Ovary (tissue), 9 donors: ENCODE data around the gene MICAL2. TPM values are rescaled to one million over a fixed set of nuclear protein-coding genes. Genes with fewer than 3 reads are reported as not detected.

Source experiments
- DNase-seq, 5 donors: peaks; one replicate each; pipeline ENCODE4 v3.0.0-alpha.2; 2019 to 2020
- H3K27ac ChIP-seq, 2 donors: fragments of 200-600 bp; one replicate each; pipeline versions ENCODE4 v1.5.1 to v1.8.0; 2019 to 2022
- H3K27me3 ChIP-seq: fragments of 200-600 bp; one replicate; pipeline ENCODE4 v1.8.0; 2022
- H3K36me3 ChIP-seq: fragments of 200-600 bp; sonication (generic); one replicate; pipeline ENCODE4 v1.5.1; 2019
- H3K4me1 ChIP-seq: one replicate; pipeline ENCODE4 v1.8.1; 2013; ENCODE audit warnings: mild to moderate bottlenecking, moderate library complexity; ENCODE audit not compliant: insufficient read depth
- H3K4me3 ChIP-seq: fragments of 200-600 bp; sonication (generic); one replicate; pipeline ENCODE4 v1.5.1; 2017
- H3K9me3 ChIP-seq, 2 donors: fragments of 200-600 bp in 1 of 2; sonication (generic) in 1 of 2; one replicate each; pipeline versions ENCODE4 v1.5.1 to v1.8.1; 2013 to 2019; ENCODE audit warnings: mild to moderate bottlenecking in 1 of 2, moderate library complexity in 1 of 2
- EP300 ChIP-seq: sonication (generic); formaldehyde crosslinking; IDR thresholded peaks from one replicate; pipeline ENCODE4 v1.6.1; 2017; ENCODE audit warnings: antibody characterized with exemption
- POLR2A ChIP-seq: fragments of 450-650 bp; IDR thresholded peaks from one replicate; pipeline ENCODE4 v1.6.1; 2017; ENCODE audit warnings: antibody characterized with exemption, mild to moderate bottlenecking, moderate library complexity
- WGBS, 3 donors: extraction: QIAGEN DNeasy Blood & Tissue Kit in 1 of 3; methylation state at CpG; one replicate each; pipeline versions ENCODE4 v1.1.5 to v1.1.7; 2013 to 2017; 5-methylcytosine and 5-hydroxymethylcytosine counted together
- intact Hi-C, 4 donors: fragments of 100-400 bp; cut with DNase I; formaldehyde crosslinking; loops; one replicate each; pipeline versions ENCODE4 v1.11.0 to v1.15.1; 2022 to 2023
- polyA plus RNA-seq, 2 donors: library from polyadenylated mRNA; stranded (reverse); fragments of 200-250 nt in 1 of 2; fragments of 350-450 nt in 1 of 2; fragmentation: Illumina TruSeq in 1 of 2; extraction: RNeasy Lipid Tissue Mini Kit (QIAGEN cat#74804) in 1 of 2; gene quantifications; one replicate each; pipeline ENCODE4 v1.2.3, GENCODE V29; 2013 to 2014
- total RNA-seq, 7 donors: library from RNA; depleted of rRNA in 2 of 7; stranded (reverse); fragments of >200 nt in 2 of 7; fragmentation: NEBNext Ultra II Directional in 3 of 7; extraction: Animal tissue kit (Norgen Biotek cat#: 25700) in 3 of 7; gene quantifications; one replicate each; pipeline versions ENCODE4 v1.1.0 to v1.2.4, GENCODE V29; 2016 to 2023
- TF ChIP-seq, protein P1 (sequence below), 3 donors: fragments of 450-650 bp in 2 of 3; fragments of 200-600 bp in 1 of 3; IDR thresholded peaks; one replicate each; pipeline versions ENCODE4 v1.5.1 to v1.8.0; 2016 to 2022; ENCODE audit warnings: antibody characterized with exemption in 3 of 3, mild to moderate bottlenecking in 1 of 3
- donor health status: DM: no; HTN: no; CAD: no; lungs with moderate emphysema.
- donor health status: DM: no; HTN: no; CAD: no.
- donor health status: Bipolar disorder and iron deficiency.
- donor health status: DM: yes; HTN: yes; CAD: no.
- donor health status: DM: no; HTN: no; CAD: no.
- donor health status: DM: yes; HTN: yes; CAD: no.

Gene MICAL2
- total and polyA plus RNA-seq, 9 donors, result 10.7 to 73.6 (median 32.5) TPM

GRCh38 chr11:12263141-12263693 lies 152.8 kb downstream of the MICAL2 start:
- Histone ChIP-seq H3K4me3 (no peak overlapping the region), H3K9me3 (no peaks in the 10 kb centered on the region), H3K36me3 (no peaks in the 10 kb centered on the region), H3K27ac (no peak overlapping the region), H3K27me3 (no peaks in the 10 kb centered on the region), H3K4me1 (no peaks in the 10 kb centered on the region)
- intact Hi-C loops, result no loop called here
- TF ChIP-seq, protein P1, sequence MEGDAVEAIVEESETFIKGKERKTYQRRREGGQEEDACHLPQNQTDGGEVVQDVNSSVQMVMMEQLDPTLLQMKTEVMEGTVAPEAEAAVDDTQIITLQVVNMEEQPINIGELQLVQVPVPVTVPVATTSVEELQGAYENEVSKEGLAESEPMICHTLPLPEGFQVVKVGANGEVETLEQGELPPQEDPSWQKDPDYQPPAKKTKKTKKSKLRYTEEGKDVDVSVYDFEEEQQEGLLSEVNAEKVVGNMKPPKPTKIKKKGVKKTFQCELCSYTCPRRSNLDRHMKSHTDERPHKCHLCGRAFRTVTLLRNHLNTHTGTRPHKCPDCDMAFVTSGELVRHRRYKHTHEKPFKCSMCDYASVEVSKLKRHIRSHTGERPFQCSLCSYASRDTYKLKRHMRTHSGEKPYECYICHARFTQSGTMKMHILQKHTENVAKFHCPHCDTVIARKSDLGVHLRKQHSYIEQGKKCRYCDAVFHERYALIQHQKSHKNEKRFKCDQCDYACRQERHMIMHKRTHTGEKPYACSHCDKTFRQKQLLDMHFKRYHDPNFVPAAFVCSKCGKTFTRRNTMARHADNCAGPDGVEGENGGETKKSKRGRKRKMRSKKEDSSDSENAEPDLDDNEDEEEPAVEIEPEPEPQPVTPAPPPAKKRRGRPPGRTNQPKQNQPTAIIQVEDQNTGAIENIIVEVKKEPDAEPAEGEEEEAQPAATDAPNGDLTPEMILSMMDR (IDR thresholded peaks at IDR 0.05), result no peak
- no peak for TF ChIP-seq POLR2A
- TF ChIP-seq EP300, result no peak
- no peak for DNase-seq
- WGBS, 3 donors, result 66 to 70% (median 66%) methylated on average over 11 of the region's 11 CpGs

GRCh38 chr11:12264361-12264760 lies 154.0 kb downstream of the MICAL2 start:
- H3K27ac ChIP-seq, result no peak overlapping the region
- peaks cover 5% of the 10 kb centered on the region for H3K4me1 ChIP-seq
- H3K4me3 ChIP-seq, result no peak overlapping the region
- DNase-seq, result no peak
- TF ChIP-seq, protein P1 (IDR thresholded peaks at IDR 0.05), result no peak
- TF ChIP-seq POLR2A (no peak), EP300 (no peak)
- H3K36me3 ChIP-seq, result no peaks in the 10 kb centered on the region
- H3K27me3 ChIP-seq, result no peaks in the 10 kb centered on the region
- intact Hi-C loops, result no loop called here
- H3K9me3 ChIP-seq, result no peaks in the 10 kb centered on the region
- 77 to 81% (median 79%) methylated on average over 3 of the region's 3 CpGs for WGBS, 3 donors

DNA sequence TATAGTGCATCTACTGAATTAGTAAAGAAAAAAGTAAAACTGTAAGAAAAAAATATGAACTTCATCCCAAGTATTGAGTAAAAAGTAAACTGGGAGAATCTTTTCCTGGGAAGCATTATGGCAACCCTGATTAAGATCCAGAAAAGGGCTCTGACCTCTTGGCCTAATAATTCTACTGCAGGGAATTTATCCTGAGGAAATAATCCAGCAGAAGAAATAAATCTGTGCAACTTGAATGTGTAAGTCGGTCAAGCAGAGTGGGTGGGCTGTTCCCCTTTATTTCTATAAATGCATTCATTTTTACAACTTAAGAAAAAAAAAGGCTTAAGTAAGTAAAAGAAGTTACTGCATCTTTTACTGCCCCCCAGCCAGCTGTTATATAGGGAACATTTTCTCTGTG lies 155.7 kb downstream of the MICAL2 start:
- no peaks in the 10 kb centered on the region for H3K9me3 ChIP-seq
- no peak for DNase-seq
- intact Hi-C loops, result no loop called here
- H3K27me3 ChIP-seq, result no peaks in the 10 kb centered on the region
- no peak overlapping the region for H3K4me3 ChIP-seq
- peaks cover 6% of the 10 kb centered on the region for H3K4me1 ChIP-seq
- H3K36me3 ChIP-seq, result no peaks in the 10 kb centered on the region
- H3K27ac ChIP-seq, result no peak overlapping the region
- no peak for TF ChIP-seq EP300
- TF ChIP-seq, protein P1 (IDR thresholded peaks at IDR 0.05), result no peak
- TF ChIP-seq POLR2A, result no peak
- WGBS, 3 donors, result 58 to 76% (median 73%) methylated on average over 1 of the region's 1 CpG

DNA sequence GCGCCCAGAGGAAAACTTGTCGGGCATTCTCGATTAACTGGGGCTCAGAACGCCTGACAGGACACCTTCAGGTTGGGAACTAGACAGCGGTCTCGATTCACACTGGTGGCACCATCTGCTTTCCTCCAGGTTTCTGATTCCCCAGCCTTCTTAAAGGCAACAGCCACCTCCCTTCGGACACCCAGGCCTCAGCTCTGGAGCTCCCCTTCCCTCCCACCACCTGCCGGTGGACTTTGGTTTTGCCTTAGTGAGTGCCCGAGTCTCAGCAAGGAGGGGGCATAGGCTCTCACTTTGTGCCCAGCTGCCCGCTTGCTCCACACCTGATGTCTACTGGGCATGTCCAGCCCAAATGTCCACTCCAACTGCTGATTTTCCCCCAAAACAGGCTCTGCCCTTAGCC lies 156.6 kb downstream of the MICAL2 start:
- H3K4me1 ChIP-seq, result peaks cover 6% of the 10 kb centered on the region
- no peak overlapping the region for H3K4me3 ChIP-seq
- H3K9me3 ChIP-seq, result no peaks in the 10 kb centered on the region
- TF ChIP-seq EP300 (no peak), POLR2A (no peak)
- TF ChIP-seq, protein P1 (IDR thresholded peaks at IDR 0.05), result no peak
- WGBS, 3 donors, result 94 to 95% (median 95%) methylated on average over 10 of the region's 10 CpGs
- no peaks in the 10 kb centered on the region for H3K27me3 ChIP-seq
- H3K36me3 ChIP-seq, result no peaks in the 10 kb centered on the region
- H3K27ac ChIP-seq, result no peak overlapping the region
- intact Hi-C loops, result no loop called here
- DNase-seq, result no peak
